Esophagus squamous epithelium (tissue), 5 donors: Measurements from ENCODE around the gene CRLF3. TPM values are rescaled to one million over a fixed set of nuclear protein-coding genes. Genes with fewer than 3 reads are reported as not detected.
"Not testable (repeated sequence)": the region's sequence is repeated elsewhere in the genome, so short reads cannot be mapped to it uniquely, and the experiment has no call there.

Source experiments
- DNase-seq: peaks from one replicate; lab custom pipeline; 2025; lab: John Stamatoyannopoulos, UW
- H3K27ac ChIP-seq, 4 donors: fragments of 200-600 bp; sonication (generic); one replicate each; pipeline ENCODE4 v1.5.1; 2016 to 2019; ENCODE audit warnings: mild to moderate bottlenecking in 1 of 4
- H3K27me3 ChIP-seq, 4 donors: fragments of 200-600 bp; sonication (generic); 1 replicate in 3 of 4; 2 replicates in 1 of 4; pipeline versions ENCODE4 v1.5.1 to v1.6.0; 2017 to 2021; ENCODE audit warnings: antibody characterized with exemption in 1 of 4
- H3K36me3 ChIP-seq, 3 donors: fragments of 200-600 bp; sonication (generic); one replicate each; pipeline ENCODE4 v1.5.1; 2016 to 2019
- H3K4me1 ChIP-seq, 3 donors: fragments of 200-600 bp; sonication (generic); one replicate each; pipeline ENCODE4 v1.5.1; 2017 to 2019
- H3K4me3 ChIP-seq, 4 donors: fragments of 200-600 bp; sonication (generic); 1 replicate in 3 of 4; 2 replicates in 1 of 4; pipeline ENCODE4 v1.5.1; 2016 to 2019; ENCODE audit warnings: mild to moderate bottlenecking in 2 of 4, moderate library complexity in 1 of 4
- H3K9me3 ChIP-seq, 3 donors: fragments of 200-600 bp; sonication (generic); one replicate each; pipeline ENCODE4 v1.5.1; 2016 to 2019
- WGBS, 2 donors: methylation state at CpG; one replicate each; pipeline ENCODE4 v1.1.5; 2018; 5-methylcytosine and 5-hydroxymethylcytosine counted together
- intact Hi-C: fragments of 100-400 bp; cut with DNase I; formaldehyde crosslinking; loops from one replicate; pipeline ENCODE4 v1.15.0; 2022
- small RNA-seq, 4 donors: library from RNA; depleted of rRNA; stranded (forward); fragments of <200 nt; gene quantifications; one replicate each; pipeline ENCODE3, GENCODE V24; 2016
- total RNA-seq, 4 donors: library from RNA; depleted of rRNA; stranded (reverse); fragments of >200 nt; gene quantifications; one replicate each; pipeline ENCODE4 v1.1.0, GENCODE V29; 2016
- donor health status: DM: yes; HTN: yes; CAD: no.

Gene CRLF3
- total RNA-seq, 4 donors from 2014 or later, result 13.3 to 27.4 (median 20.4) TPM

GRCh38 chr17:30742669-30743068 lies 81.8 kb downstream of the CRLF3 start:
- intact Hi-C loops, DNase-seq, H3K9me3 ChIP-seq, H3K27ac ChIP-seq, H3K4me1 ChIP-seq, H3K27me3 ChIP-seq, H3K4me3 ChIP-seq: not testable (repeated sequence)
- peaks cover 0 to 52% (median 0%) of the 10 kb centered on the region in 3 donors for H3K36me3 ChIP-seq
- 40 to 60% methylated on average over 1 of the region's 1 CpG for WGBS, 2 donors

GRCh38 chr17:30736371-30736770 lies 88.1 kb downstream of the CRLF3 start:
- H3K9me3 ChIP-seq, DNase-seq, H3K27me3 ChIP-seq, H3K27ac ChIP-seq, H3K4me3 ChIP-seq, intact Hi-C loops: not testable (repeated sequence)
- WGBS, 2 donors, result 80 to 90% methylated on average over 5 to 11 of the region's 18 CpGs
- Histone ChIP-seq H3K36me3 (peaks cover 0 to 35% (median 0%) of the 10 kb centered on the region in 3 donors), H3K4me1 (peaks cover 5 to 28% (median 9%) of the 10 kb centered on the region in 3 donors)

- H3K4me1 ChIP-seq, result peaks cover 8 to 34% (median 9%) of the 10 kb centered on the region in 3 donors
- DNase-seq, H3K4me3 ChIP-seq, H3K27ac ChIP-seq, H3K9me3 ChIP-seq, intact Hi-C loops, H3K27me3 ChIP-seq: not testable (repeated sequence)
- peaks cover 0 to 35% (median 0%) of the 10 kb centered on the region in 3 donors for H3K36me3 ChIP-seq
- 78% methylated on average over 4 of the region's 5 CpGs for WGBS, 2 donors
These were observed 88.8 kb downstream of the CRLF3 start for GRCh38 chr17:30735644-30736043.

GRCh38 chr17:30735206-30735605 lies 89.3 kb downstream of the CRLF3 start:
- intact Hi-C loops, DNase-seq, H3K9me3 ChIP-seq, H3K27me3 ChIP-seq, H3K4me3 ChIP-seq, H3K27ac ChIP-seq: not testable (repeated sequence)
- Histone ChIP-seq H3K36me3 (peaks cover 0 to 33% (median 0%) of the 10 kb centered on the region in 3 donors), H3K4me1 (peaks cover 8 to 37% (median 9%) of the 10 kb centered on the region in 3 donors)
- WGBS, 2 donors, result 84 to 86% methylated on average over 9 of the region's 9 CpGs

- DNase-seq, H3K4me3 ChIP-seq, H3K27ac ChIP-seq, intact Hi-C loops, H3K27me3 ChIP-seq, H3K9me3 ChIP-seq: not testable (repeated sequence)
- WGBS, 2 donors, result 90 to 91% methylated on average over 7 of the region's 14 CpGs
- H3K4me1 ChIP-seq, result peaks cover 8 to 37% (median 9%) of the 10 kb centered on the region in 3 donors
- peaks cover 0 to 27% (median 0%) of the 10 kb centered on the region in 3 donors for H3K36me3 ChIP-seq
These were observed 90.3 kb downstream of the CRLF3 start for GRCh38 chr17:30734153-30734552.

Small RNA genes within 50 kb of the gene (small RNA-seq; reads per million reads assigned to genes)
- 0 reads per million in 4 donors for gene RNU6-298P

Other genes with a start within 250 kb of the CRLF3 start
- 1 to 10 TPM; 2.5 to 6.7 (median 3.3) TPM for gene ATAD5, start 7.3 kb upstream of the CRLF3 start, total RNA-seq
- gene TEFM, start 81.5 kb upstream of the CRLF3 start, total RNA-seq, result 10 to 100 TPM in 2 of 4 donors, 1 to 10 TPM in 2; 3.6 to 17.0 (median 9.2) TPM
- 10 to 100 TPM in 1 of 4 donors, 1 to 10 TPM in 3; 3.0 to 15.0 (median 9.4) TPM for gene ADAP2, start 97.3 kb upstream of the CRLF3 start, total RNA-seq
- gene RNF135, start 146.3 kb upstream of the CRLF3 start, total RNA-seq, result 10 to 100 TPM; 19.7 to 27.1 (median 21.9) TPM